Adipose tissue (tissue), 3 donors: Measurements from ENCODE around the gene KRTAP10-6. TPM values are rescaled to one million over a fixed set of nuclear protein-coding genes. Genes with fewer than 3 reads are reported as not detected.
"Not testable (repeated sequence)": the region's sequence is repeated elsewhere in the genome, so short reads cannot be mapped to it uniquely, and the experiment has no call there.

Experiments used
- H3K27ac ChIP-seq: one replicate; pipeline ENCODE4 v1.5.1; 2013; ENCODE audit warnings: low read depth, low read length
- WGBS, 3 donors: extraction: QIAGEN DNeasy Blood & Tissue Kit; methylation state at CpG; one replicate each; pipeline ENCODE4 v1.1.7; 2013; 5-methylcytosine and 5-hydroxymethylcytosine counted together
- polyA plus RNA-seq, 3 donors: library from polyadenylated mRNA; stranded (reverse); fragments of 200-250 nt; gene quantifications; one replicate each; pipeline ENCODE4 v1.2.3, GENCODE V29; 2013
- donor health status: healthy with polysubstance abuse.
- donor health status: Bipolar disorder and iron deficiency.
- donor health status: healthy.

Gene KRTAP10-6
- polyA plus RNA-seq, 3 donors: not detected

DNA sequence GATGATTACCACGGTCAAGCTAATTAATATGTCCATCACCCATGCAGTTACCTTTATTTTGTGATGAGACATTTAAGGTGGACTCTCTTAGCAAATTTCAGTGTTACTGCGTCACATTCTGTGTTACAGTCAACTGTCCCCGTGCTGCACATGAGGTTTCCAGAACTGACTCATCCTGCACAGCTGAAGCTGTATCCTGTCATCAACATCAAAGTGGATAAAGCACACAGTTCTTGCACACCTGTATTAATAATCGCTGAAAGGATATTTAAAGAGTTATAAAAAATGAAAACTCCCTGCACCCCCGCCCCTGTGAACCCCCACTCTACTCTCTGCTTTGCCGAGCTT, 8.5 kb downstream of the KRTAP10-6 start:
- WGBS, 3 donors: 57 to 81% (median 71%) methylated on average over 6 of the region's 6 CpGs
- no peak overlapping the region for H3K27ac ChIP-seq

DNA sequence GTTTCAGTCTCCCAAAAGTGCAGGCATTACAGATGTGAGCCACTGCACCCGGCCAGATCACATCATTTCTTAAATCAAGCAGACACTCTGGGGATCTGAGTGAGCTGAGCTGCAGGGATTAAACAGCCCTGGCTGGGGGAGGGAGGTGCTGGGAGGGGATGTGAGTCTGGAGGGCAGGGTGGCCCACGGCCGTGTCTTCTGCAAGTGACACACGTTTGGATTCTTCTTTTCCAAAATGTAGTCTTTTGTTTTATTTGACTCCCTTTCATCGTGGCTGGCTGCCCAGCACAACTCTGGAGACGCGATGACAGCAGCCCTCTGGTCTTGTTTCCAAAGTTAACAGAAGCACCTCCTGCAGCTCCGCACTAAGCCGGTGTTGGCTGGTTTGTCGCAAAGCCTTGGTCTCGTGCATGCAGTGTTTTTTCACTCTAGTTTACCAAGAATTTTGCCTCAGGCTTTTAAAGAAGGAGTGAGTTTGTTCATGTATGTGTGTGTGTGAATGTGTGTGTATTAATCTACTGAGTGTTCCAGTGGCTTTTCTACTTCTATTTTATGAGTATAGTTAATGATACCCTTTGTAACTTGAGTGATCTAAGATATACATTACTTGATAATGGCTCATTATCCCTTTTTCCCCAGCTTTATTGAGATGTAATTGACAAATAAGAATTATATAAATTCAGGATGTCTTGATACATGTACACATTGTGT, 9.1 kb downstream of the KRTAP10-6 start:
- 27 to 48% (median 30%) methylated on average over 11 of the region's 11 CpGs for WGBS, 3 donors

DNA sequence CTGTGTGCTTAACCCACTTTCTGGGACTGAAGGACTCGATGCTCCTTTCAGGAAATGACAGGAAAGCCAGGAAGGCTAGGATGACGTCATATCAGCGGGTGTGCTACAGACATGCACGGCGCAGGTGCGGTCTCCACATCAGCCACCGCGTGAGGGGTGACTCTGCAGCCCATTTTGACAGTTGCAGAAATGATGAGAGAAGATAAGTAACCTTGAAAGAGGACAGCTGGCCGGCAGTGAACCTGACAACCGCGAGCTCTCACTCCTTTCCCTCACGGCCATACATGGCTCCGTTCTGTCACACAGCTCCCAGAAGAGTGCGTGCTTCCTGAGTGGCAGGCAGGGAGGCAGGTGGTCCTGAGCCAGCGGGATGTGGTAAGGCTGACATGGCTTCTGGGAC, 10.2 kb downstream of the KRTAP10-6 start:
- 71 to 75% (median 75%) methylated on average over 15 of the region's 15 CpGs for WGBS, 3 donors
- no peak overlapping the region for H3K27ac ChIP-seq

More for the DNA sequence above, 9.1 kb downstream of the KRTAP10-6 start:
- no peak overlapping the region for H3K27ac ChIP-seq

DNA sequence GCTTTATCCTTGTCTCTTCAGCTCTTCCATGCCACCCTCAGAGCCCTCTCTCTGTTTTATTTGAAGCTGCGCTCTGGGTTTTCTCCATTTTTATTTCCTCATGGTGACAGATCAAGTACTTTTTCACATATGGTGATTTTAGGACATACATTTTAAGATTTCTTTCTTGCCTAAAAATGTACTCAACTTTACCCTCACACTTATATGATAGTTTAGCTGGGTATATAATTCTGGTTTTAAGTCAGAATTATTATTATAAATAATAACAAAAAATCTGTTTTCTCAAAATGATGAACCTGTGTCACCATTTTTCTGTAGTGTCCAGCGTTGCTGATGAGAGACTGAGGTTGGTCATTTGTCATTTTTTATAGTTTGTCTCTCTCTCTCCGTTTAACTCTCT, 11.1 kb downstream of the KRTAP10-6 start:
- H3K27ac ChIP-seq: no peak overlapping the region
- 79 to 92% (median 80%) methylated on average over 3 of the region's 3 CpGs for WGBS, 3 donors

DNA sequence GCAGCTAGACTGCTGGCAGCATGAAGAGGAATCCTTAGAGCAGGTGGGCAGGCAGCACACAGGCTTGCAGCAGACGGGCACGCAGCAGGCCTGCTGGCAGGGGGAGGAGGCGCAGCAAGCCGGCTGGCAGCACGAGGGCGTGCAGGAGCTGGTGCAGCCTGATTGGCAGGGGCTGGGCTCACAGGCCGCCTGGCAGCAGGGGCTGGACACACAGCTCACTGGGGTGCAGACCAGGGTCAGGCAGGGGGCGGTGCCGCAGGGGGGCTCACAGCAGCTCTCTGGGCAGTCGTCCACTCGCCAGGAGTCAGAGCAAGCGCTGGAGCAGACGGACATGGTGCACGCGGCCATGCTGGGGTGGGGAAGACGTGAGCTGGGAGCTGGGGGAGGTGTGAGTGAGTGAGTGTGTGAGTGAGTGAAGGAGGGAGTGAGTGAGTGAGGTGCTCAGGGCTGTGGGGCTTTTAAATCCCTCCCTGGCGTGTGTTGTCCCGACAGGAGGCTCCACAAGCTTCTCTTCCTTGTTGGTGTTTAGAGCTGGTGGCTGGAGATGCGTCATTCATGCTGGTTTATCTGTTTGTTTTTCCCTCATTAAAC, 12.0 kb downstream of the KRTAP10-6 start, which contains the start of gene KRTAP10-5:
Gene KRTAP10-5 (minus strand): TSS at position 374 of the 591 bp plus-strand sequence. CDS start 26 bp downstream, at position 348.
- 37 to 52% (median 39%) methylated on average over 17 to 19 of the region's 19 CpGs for WGBS, 3 donors

DNA sequence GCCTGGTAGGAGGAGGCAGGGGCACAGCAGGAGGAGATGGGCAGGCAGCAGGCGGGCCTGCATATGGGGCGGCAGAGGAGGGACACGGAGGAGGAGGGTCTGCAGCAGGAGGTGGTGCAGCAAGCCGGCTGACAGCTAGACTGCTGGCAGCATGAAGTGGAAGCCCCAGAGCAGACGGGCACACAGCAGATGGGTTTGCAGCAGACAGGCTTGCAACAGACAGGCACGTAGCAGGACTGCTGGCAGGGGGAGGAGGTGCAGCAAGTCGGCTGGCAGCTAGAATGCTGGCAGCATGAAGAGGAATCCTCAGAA, 12.5 kb downstream of the KRTAP10-6 start:
- no peak overlapping the region for H3K27ac ChIP-seq
- 60 to 80% (median 75%) methylated on average over 7 of the region's 7 CpGs for WGBS, 3 donors

More for the DNA sequence above, 12.0 kb downstream of the KRTAP10-6 start, which contains the start of gene KRTAP10-5:
- not testable (repeated sequence) for H3K27ac ChIP-seq

DNA sequence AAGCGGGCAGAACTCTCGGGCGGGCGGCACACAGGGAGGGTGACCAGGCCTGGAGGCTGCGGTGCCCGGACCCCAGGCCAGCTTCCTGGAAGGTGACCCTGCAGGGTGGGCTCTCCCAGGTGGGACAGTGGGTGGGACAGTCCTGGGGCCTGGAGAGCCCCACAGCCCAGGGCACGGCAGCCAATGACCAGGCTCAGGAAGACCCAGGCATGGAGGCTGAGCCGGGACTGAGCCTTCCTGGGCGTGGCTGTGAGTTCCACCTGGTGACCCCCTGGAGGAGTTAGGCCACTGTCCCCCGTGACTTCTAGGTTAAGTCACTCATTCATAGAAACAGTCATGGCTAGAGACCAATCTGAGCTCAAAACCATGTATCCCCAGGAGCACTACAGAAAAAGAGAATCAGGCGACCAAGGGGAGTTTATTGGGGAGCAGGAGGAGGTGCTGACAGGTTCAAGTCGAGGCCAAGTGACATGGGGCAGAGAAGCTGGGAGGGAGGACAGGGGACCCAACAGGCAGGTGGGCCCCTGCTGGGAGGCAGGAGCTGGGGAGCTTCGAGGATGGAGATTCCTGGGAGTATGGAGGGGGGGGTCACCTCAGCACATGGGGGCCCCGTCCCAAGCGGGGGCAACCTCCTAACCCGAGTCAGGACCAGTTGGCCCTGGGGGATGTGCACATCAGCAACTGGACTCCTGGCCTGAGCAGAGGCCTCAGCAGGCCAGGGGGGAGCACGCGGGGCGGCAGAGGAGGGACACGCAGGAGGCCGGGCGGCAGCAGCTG, 13.1 kb downstream of the KRTAP10-6 start:
- no peak overlapping the region for H3K27ac ChIP-seq
- WGBS, 3 donors: 64 to 77% (median 77%) methylated on average over 17 to 22 of the region's 22 CpGs

DNA sequence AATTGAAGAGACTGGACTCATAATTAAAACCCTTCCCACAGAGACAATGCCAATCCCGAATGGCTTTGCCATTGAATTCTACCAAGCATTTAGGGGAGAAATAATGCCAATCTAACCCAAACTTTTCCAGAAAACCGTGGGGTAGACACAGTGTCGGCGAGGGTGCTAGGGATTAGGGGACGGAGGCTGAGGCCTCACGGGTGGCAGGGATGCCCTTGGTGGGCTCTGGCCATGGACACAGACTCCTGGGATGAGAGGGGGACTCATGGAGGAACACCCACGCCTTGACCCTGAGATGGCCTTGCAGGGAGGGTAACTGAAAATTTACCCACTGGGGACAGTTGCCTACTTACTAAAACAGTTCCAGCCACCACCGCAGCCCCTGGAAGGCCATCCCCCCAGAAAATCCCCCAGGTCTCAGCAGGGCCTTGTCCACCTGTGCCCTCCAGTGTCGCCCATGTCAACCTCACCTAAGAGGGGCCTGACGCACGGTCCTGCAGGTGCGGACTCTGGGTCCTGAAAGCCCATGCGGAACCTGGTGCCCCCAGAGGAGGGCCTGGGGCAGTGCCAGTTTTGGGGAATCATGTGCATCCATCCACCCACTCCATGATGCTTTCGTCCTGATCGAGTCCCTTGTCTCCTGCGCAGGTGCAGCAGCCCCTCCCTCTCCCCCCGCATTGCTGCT, 13.8 kb downstream of the KRTAP10-6 start:
- H3K27ac ChIP-seq: no peak overlapping the region
- 90 to 93% (median 91%) methylated on average over 17 of the region's 17 CpGs for WGBS, 3 donors

DNA sequence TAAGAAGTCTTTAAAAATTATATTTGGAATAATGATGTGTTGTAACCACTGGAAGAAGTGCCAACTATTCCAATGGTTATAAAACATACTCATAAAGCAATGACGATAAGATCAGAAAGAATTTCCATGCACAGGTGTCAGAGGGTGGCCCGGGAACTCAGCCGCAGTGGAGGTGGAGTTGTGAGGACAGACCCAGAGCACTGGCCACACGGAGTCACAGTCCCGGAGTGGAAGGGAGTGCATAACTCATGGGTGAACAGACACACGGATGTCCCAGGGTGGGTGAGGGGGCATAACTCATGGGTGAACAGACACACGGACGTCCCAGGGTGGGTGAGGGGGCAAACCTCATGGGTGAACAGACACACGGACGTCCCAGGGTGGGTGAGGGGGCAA, 16.3 kb downstream of the KRTAP10-6 start:
- 83 to 91% (median 90%) methylated on average over 10 of the region's 10 CpGs for WGBS, 3 donors
- H3K27ac ChIP-seq: no peak overlapping the region

DNA sequence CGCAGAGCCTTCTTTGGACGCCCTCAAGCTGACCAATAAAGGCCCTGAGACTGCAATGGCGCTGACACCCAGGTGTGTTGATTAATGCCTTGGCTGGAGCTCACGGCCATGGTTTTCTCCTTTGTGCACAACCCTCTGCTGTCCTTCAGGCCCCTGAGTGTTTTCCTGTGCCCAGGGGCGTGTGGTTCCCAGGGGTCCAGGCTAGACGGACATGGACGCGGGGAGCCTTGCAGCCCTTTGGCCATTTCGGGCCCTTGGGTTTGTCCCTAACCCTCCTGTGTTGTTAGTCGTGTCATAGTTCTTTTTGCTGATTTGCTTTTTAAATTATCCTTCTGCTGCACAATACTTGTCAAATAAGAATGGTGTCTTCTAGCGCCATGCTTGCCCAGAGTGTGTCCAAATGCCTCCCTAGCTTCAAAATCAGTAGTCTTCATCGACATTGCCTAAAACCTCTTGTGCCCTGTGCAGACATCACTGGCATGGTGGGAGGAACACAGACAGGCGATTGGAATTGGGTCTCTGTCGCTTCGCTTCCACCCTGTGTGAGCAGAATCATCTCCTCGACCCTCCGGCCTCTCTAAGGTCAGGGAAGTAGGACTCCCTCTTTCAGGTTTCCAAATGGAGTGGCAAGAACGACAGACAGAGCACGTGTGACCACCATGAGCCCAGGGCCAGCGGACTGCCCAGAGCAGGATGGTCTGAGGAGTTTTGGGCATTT, 16.8 kb downstream of the KRTAP10-6 start:
- WGBS, 3 donors: 81 to 87% (median 86%) methylated on average over 20 of the region's 20 CpGs

DNA sequence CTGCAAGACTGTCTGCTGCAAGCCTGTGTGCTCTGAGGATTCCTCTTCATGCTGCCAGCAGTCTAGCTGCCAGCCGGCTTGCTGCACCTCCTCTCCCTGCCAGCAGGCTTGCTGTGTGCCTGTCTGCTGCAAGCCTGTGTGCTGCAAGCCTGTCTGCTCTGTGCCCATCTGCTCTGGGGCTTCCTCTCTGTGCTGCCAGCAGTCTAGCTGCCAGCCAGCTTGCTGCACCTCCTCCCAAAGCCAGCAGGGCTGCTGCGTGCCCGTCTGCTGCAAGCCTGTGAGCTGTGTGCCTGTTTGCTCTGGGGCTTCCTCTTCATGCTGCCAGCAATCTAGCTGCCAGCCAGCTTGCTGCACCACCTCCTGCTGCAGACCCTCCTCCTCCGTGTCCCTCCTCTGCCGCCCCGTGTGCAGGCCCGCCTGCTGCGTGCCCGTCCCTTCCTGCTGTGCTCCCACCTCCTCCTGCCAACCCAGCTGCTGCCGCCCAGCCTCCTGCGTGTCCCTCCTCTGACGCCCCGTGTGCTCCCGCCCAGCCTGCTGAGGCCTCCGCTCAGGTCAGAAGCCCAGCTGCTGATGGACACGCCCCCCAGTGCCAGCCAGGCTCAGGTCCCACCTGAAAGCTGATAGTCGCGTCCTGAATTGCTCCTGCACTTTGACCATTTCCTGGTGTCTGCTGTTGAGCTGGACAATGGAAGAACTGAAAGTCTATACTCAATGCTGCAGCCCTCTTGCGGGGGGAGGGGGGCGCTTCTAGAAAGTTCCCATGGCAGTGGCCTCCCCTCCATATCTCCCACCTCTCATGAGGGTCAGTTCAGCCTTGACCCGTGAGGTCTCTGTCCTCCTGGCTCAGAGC, 17.6 kb downstream of the KRTAP10-6 start:
- 20 to 38% (median 37%) methylated on average over 21 of the region's 21 CpGs for WGBS, 3 donors
- H3K27ac ChIP-seq: no peak overlapping the region

More for the DNA sequence above, 16.8 kb downstream of the KRTAP10-6 start:
- no peak overlapping the region for H3K27ac ChIP-seq

DNA sequence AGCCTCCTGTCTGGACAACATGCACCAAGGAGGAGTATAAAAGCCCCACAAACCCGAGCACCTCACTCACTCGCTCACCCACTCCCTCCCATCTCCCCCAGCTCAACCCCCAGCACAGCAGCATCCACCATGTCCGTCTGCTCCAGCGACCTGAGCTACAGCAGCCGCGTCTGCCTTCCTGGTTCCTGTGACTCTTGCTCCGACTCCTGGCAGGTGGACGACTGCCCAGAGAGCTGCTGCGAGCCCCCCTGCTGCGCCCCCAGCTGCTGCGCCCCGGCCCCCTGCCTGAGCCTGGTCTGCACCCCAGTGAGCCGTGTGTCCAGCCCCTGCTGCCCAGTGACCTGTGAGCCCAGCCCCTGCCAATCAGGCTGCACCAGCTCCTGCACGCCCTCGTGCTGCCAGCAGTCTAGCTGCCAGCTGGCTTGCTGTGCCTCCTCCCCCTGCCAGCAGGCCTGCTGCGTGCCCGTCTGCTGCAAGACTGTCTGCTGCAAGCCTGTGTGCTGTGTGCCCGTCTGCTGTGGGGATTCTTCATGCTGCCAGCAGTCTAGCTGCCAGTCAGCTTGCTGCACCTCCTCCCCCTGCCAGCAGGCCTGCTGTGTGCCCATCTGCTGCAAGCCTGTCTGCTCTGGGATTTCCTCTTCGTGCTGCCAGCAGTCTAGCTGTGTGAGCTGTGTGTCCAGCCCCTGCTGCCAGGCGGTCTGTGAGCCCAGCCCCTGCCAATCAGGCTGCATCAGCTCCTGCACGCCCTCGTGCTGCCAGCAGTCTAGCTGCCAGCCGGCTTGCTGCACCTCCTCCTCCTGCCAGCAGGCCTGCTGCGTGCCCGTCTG, 18.5 kb downstream of the KRTAP10-6 start, which contains the start of gene KRTAP10-4:
Gene KRTAP10-4 (plus strand): TSS at position 100 of the 827 bp plus-strand sequence. CDS start 30 bp downstream, at position 130.
- WGBS, 3 donors: 54 to 62% (median 56%) methylated on average over 19 to 22 of the region's 25 CpGs
- H3K27ac ChIP-seq: not testable (repeated sequence)

DNA sequence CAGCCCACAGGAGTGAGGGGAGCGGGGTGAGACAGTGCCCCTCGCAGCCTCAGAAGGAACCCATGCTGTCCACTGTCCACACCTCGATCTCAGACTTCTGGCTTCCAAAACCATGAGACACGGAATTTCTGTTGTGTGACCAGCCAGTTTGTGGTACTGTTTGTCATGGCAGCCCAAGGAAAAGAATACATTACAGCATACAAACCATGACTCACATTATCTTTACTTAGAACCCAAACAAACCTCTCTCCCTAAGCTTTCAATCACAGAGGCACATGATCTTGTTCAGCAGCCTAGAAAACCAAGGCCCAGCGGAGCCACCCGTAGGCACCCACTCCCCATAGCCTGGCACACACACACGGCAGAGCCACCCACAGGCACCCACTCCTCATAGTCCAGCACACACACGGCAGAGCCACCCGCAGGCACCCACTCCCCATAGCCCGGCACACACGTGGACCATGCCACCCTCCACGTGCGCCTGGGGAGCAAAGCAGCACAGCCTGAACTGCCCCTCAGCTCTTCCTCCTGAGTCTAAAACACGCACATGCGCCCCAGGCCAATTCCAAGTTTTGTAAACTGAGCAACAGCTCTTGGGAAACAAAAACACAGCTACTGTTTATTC, 19.2 kb downstream of the KRTAP10-6 start:
- 76 to 84% (median 80%) methylated on average over 15 of the region's 15 CpGs for WGBS, 3 donors
- H3K27ac ChIP-seq: no peak overlapping the region

DNA sequence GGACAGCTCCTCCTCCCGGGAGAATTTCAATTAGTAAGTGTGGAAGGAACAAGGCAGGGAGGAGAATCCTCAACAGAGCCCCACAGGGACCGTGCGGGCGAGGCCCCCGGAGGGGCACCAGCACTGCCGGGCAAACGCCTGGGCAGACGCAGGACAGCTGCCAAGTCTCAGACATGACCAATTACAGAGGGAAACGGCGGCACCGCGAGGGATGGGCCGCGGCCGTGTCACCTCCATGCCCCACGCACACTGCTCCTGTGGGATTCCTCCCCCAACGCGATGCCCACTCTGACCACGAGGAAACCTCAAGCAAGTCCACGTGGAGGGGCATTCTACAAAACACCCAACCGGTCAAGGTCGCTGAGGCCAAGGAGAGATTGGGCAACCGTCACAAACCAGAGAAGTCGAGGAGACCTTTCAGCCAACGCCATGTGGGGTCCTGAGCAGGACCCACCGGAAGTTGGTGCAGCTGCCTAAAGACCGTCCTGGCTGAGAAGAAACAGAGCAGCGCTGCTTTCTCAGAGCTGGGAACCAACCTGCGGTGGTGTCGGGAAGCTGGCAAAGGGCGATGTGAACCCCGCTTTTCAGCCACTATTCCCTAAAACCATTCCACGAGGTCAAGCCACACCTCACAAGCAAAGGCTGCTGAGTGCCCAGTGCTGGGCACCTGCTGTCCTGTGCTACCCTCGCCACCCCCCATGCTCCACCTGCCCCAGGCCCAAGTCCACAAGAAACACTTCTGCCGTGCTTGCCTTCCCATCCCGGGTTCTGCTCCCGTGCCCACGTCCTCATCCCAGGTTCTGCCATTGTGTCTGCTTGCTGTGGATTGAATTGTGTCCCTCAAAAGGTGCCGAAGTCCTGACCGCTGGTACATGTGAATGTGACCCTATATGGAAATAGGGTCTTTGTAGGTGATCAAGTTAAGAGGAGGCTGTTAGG, 20.2 kb downstream of the KRTAP10-6 start:
- no peak overlapping the region for H3K27ac ChIP-seq
- 89 to 94% (median 93%) methylated on average over 40 of the region's 40 CpGs for WGBS, 3 donors

DNA sequence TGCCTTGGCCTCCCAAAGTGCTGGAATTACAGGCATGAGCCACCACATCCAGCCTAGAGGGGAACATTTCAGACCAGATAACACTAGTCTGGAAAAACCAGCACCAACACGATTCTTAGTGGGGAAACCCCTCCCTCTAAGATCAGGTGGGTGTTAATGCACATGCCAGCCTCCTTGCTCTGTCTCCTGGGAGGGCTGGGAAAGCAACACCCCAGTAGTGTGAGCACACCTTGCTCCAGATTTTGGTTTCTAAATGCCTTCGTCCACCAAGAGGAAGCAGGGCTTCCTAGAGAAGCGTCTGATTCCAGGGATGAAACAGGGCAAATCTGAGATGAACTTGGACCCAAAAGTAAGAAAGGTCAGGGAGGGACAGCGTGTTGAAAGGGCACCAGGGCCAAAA, 21.0 kb downstream of the KRTAP10-6 start:
- WGBS, 3 donors: 70 to 79% (median 76%) methylated on average over 4 of the region's 4 CpGs
- no peak overlapping the region for H3K27ac ChIP-seq
